Astrocyte (in vitro differentiated cells and primary cell): ENCODE measurements around the gene MRPL48. TPM values are rescaled to one million over a fixed set of nuclear protein-coding genes. Genes with fewer than 3 reads are reported as not detected.

Experiments used
- DNase-seq: peaks from one replicate; pipeline ENCODE4 v3.0.0-alpha.2; 2010; ENCODE audit warnings: low read depth
- FAIRE-seq: peaks from 2 replicates; lab custom pipeline; 2011; peaks lifted over from hg19 to GRCh38; lab: Jason Lieb, UNC
- H2AFZ ChIP-seq: 2 replicates; pipeline ENCODE4 v1.6.0; 2012; ENCODE audit warnings: low read depth, low read length, inconsistent platforms
- H3K27ac ChIP-seq: 2 replicates; pipeline ENCODE4 v1.5.1; 2011; ENCODE audit warnings: low read depth, low read length, inconsistent platforms
- H3K27me3 ChIP-seq: 2 replicates; pipeline ENCODE4 v1.6.0; 2011; ENCODE audit warnings: low read length, inconsistent platforms; ENCODE audit not compliant: insufficient read depth
- H3K36me3 ChIP-seq: 2 replicates; pipeline ENCODE4 v1.5.1; 2011; ENCODE audit warnings: low read length, inconsistent platforms; ENCODE audit not compliant: insufficient read depth
- H3K4me1 ChIP-seq: 2 replicates; pipeline ENCODE4 v1.5.1; 2011; ENCODE audit warnings: low read length, inconsistent platforms; ENCODE audit not compliant: insufficient read depth
- H3K4me2 ChIP-seq: 2 replicates; pipeline ENCODE4 v1.6.0; 2012; ENCODE audit warnings: low read length, inconsistent platforms
- H3K4me3 ChIP-seq: 2 replicates; pipeline ENCODE4 v1.5.1; 2011; ENCODE audit warnings: low read depth, mild to moderate bottlenecking, low read length, inconsistent platforms; ENCODE audit not compliant: insufficient read depth
- H3K79me2 ChIP-seq: 2 replicates; pipeline ENCODE4 v1.6.0; 2012; ENCODE audit warnings: mild to moderate bottlenecking, low read length, inconsistent platforms; ENCODE audit not compliant: insufficient read depth
- H3K9ac ChIP-seq: 2 replicates; pipeline ENCODE4 v1.6.0; 2012; ENCODE audit warnings: mild to moderate bottlenecking, low read length, inconsistent platforms
- H3K9me3 ChIP-seq: 2 replicates; pipeline ENCODE4 v1.5.1; 2012; ENCODE audit warnings: low read depth, mild to moderate bottlenecking, low read length, inconsistent platforms; ENCODE audit not compliant: insufficient read depth
- H4K20me1 ChIP-seq: 2 replicates; pipeline ENCODE4 v1.6.0; 2012; ENCODE audit warnings: low read length, inconsistent platforms; ENCODE audit not compliant: insufficient read depth
- H3K27ac Mint-ChIP-seq: one replicate; pipeline ENCODE4 v1.8.0; 2021; ENCODE audit warnings: mild to moderate bottlenecking, mixed read lengths; ENCODE audit not compliant: unreplicated experiment
- H3K27me3 Mint-ChIP-seq: one replicate; pipeline ENCODE4 v1.8.0; 2021; ENCODE audit warnings: low read depth, mixed read lengths; ENCODE audit not compliant: unreplicated experiment
- H3K36me3 Mint-ChIP-seq: one replicate; pipeline ENCODE4 v1.8.0; 2021; ENCODE audit warnings: low read depth, mixed read lengths; ENCODE audit not compliant: unreplicated experiment
- H3K4me1 Mint-ChIP-seq: one replicate; pipeline ENCODE4 v1.8.0; 2021; ENCODE audit warnings: low read depth, mixed read lengths; ENCODE audit not compliant: unreplicated experiment
- H3K4me3 Mint-ChIP-seq: one replicate; pipeline ENCODE4 v1.8.0; 2021; ENCODE audit warnings: mild to moderate bottlenecking, moderate library complexity, mixed read lengths; ENCODE audit not compliant: unreplicated experiment
- H3K9me3 Mint-ChIP-seq: one replicate; pipeline ENCODE4 v1.8.0; 2021; ENCODE audit warnings: mild to moderate bottlenecking, mixed read lengths; ENCODE audit not compliant: unreplicated experiment
- CTCF ChIP-seq: IDR thresholded peaks from 2 replicates; pipeline ENCODE4 v1.5.1; 2011; ENCODE audit warnings: low read depth, mild to moderate bottlenecking, inconsistent platforms, low read length, moderate library complexity; ENCODE audit not compliant: insufficient read depth
- EZH2 ChIP-seq: IDR thresholded peaks from 2 replicates; pipeline ENCODE4 v1.6.1; 2012; ENCODE audit warnings: mild to moderate bottlenecking, low read length, inconsistent platforms; ENCODE audit not compliant: insufficient read depth
- total RNA-seq: library from RNA; stranded (reverse); gene quantifications from 2 replicates; pipeline ENCODE4 v1.2.1, GENCODE V29; 2021

MRPL48 gene
- total RNA-seq, 1 donor from 2014 or later: 24.6 TPM

GRCh38 chr11:73870261-73870660, 82.6 kb downstream of the MRPL48 start:
- no peak overlapping the region for H3K27ac Mint-ChIP-seq
- no peak overlapping the region for H2AFZ ChIP-seq
- H3K27ac ChIP-seq: no peak overlapping the region
- H3K36me3 ChIP-seq: peaks cover 12% of the 10 kb centered on the region
- H3K4me2 ChIP-seq: no peak overlapping the region
- TF ChIP-seq CTCF: no peak
- no peak for TF ChIP-seq EZH2
- peaks cover 25% of the 10 kb centered on the region for H3K79me2 ChIP-seq
- FAIRE-seq: no peak
- peaks cover 9% of the 10 kb centered on the region for H3K36me3 Mint-ChIP-seq
- H3K9me3 ChIP-seq: no peaks in the 10 kb centered on the region
- H3K27me3 ChIP-seq: no peaks in the 10 kb centered on the region
- H3K4me1 ChIP-seq: peaks cover 14% of the 10 kb centered on the region
- no peak for DNase-seq
- peaks cover 19% of the 10 kb centered on the region for H4K20me1 ChIP-seq
- H3K27me3 Mint-ChIP-seq: no peaks in the 10 kb centered on the region
- no peak overlapping the region for H3K4me3 ChIP-seq
- peaks cover 16% of the 10 kb centered on the region for H3K4me1 Mint-ChIP-seq
- H3K9me3 Mint-ChIP-seq: no peaks in the 10 kb centered on the region
- H3K4me3 Mint-ChIP-seq: no peak overlapping the region
- no peak overlapping the region for H3K9ac ChIP-seq

GRCh38 chr11:73872749-73873357, 85.2 kb downstream of the MRPL48 start:
- no peaks in the 10 kb centered on the region for H3K27me3 Mint-ChIP-seq
- no peak for TF ChIP-seq CTCF
- TF ChIP-seq EZH2: no peak
- H3K27ac ChIP-seq: no peak overlapping the region

DNA sequence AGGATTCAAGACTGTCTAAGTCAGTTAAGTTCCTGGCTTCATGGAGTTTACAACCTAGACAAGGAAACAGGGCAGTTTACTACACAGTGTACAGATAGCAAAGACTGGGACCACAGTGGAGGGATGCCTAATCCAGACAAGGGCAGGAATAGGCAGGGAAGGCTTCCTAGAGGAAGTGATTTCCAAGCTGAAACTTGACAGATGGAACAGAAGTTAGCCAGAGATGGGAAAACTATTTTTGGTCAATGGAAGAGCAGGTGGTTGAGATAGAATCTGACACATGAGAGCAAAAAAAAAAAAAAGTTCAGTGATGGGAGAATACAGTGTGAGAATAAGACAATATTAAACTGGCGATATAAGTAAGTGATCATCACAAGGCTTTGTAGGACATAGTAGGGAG, 87.7 kb downstream of the MRPL48 start:
- no peak for FAIRE-seq
- H3K36me3 Mint-ChIP-seq: peaks cover 9% of the 10 kb centered on the region

More at GRCh38 chr11:73872749-73873357, 85.2 kb downstream of the MRPL48 start:
- FAIRE-seq (no peak), DNase-seq (no peak)
- no peak overlapping the region for H2AFZ ChIP-seq
- Mint-ChIP-seq H3K9me3 (no peaks in the 10 kb centered on the region), H3K36me3 (peaks cover 9% of the 10 kb centered on the region), H3K27ac (no peak overlapping the region), H3K4me3 (no peak overlapping the region), H3K4me1 (peaks cover 15% of the 10 kb centered on the region)
- no peak overlapping the region for H3K4me2 ChIP-seq
- no peak overlapping the region for H3K9ac ChIP-seq
- peaks cover 14% of the 10 kb centered on the region for H3K36me3 ChIP-seq
- H3K27me3 ChIP-seq: no peaks in the 10 kb centered on the region
- H3K4me1 ChIP-seq: peaks cover 5% of the 10 kb centered on the region
- peaks cover 46% of the 10 kb centered on the region for H3K79me2 ChIP-seq
- no peaks in the 10 kb centered on the region for H3K9me3 ChIP-seq
- no peak overlapping the region for H3K4me3 ChIP-seq
- H4K20me1 ChIP-seq: peaks cover 19% of the 10 kb centered on the region

More for the DNA sequence above, 87.7 kb downstream of the MRPL48 start:
- Histone ChIP-seq H3K4me3 (peak overlapping the region; percentile 83), H3K9me3 (no peaks in the 10 kb centered on the region), H3K4me2 (peak overlapping the region; percentile 84), H3K36me3 (peaks cover 14% of the 10 kb centered on the region), H3K79me2 (peaks cover 52% of the 10 kb centered on the region), H3K27me3 (no peaks in the 10 kb centered on the region), H4K20me1 (peaks cover 19% of the 10 kb centered on the region), H3K27ac (no peak overlapping the region), H3K4me1 (peaks cover 5% of the 10 kb centered on the region), H2AFZ (no peak overlapping the region), H3K9ac (peak overlapping the region; percentile 89)
- no peaks in the 10 kb centered on the region for H3K9me3 Mint-ChIP-seq
- peaks cover 12% of the 10 kb centered on the region for H3K4me1 Mint-ChIP-seq
- H3K27me3 Mint-ChIP-seq: no peaks in the 10 kb centered on the region
- no peak for DNase-seq
- TF ChIP-seq EZH2 (no peak), CTCF (no peak)
- H3K4me3 Mint-ChIP-seq: peak overlapping the region; percentile 99
- H3K27ac Mint-ChIP-seq: peak overlapping the region; percentile 96
